HG03442 (cell line): ENCODE measurements around the gene RFX1.
"Not testable (repeated sequence)": the region's sequence is repeated elsewhere in the genome, so short reads cannot be mapped to it uniquely, and the experiment has no call there.

Experiments
- ATAC-seq: cut with Tn5 transposase; IDR thresholded peaks from one replicate; pipeline ENCODE4 v1.9.1; 2021; ENCODE audit warnings: mild to moderate bottlenecking, moderate library complexity; ENCODE audit not compliant: unreplicated experiment

The RFX1 gene

GRCh38 chr19:14027856-14028450 is 21.8 kb upstream of the RFX1 start, which contains the start of gene RLN3:
RLN3 (plus strand) TSS chr19:14028148; CDS start chr19:14028205, 57 bp downstream.
- ATAC-seq = no peak

- ATAC-seq = not testable (repeated sequence)
These were observed 20.6 kb upstream of the RFX1 start for GRCh38 chr19:14026652-14027192.

- no peak for ATAC-seq
These were observed 17.5 kb upstream of the RFX1 start for GRCh38 chr19:14023404-14024235.

GRCh38 chr19:14022469-14022868 is 16.3 kb upstream of the RFX1 start:
- no peak for ATAC-seq

GRCh38 chr19:14021474-14021873 is 15.4 kb upstream of the RFX1 start:
- no peak for ATAC-seq

GRCh38 chr19:14019739-14020138 is 13.6 kb upstream of the RFX1 start:
- ATAC-seq = not testable (repeated sequence)

- no peak for ATAC-seq
These were observed 13.0 kb upstream of the RFX1 start for GRCh38 chr19:14019100-14019499.

- peak; percentile 73 for ATAC-seq
These were observed 9.5 kb upstream of the RFX1 start for GRCh38 chr19:14015524-14016035.

- ATAC-seq = no peak
These were observed 6.3 kb upstream of the RFX1 start for GRCh38 chr19:14012378-14012915.

GRCh38 chr19:14006766-14007562 is 844 bp upstream of the RFX1 start:
- peak; percentile 28 for ATAC-seq

- peak; percentile 31 for ATAC-seq
These were observed 603 bp downstream of the RFX1 start for GRCh38 chr19:14005349-14006084.

GRCh38 chr19:14004619-14005348 is 1.3 kb downstream of the RFX1 start:
- ATAC-seq = no peak

- no peak for ATAC-seq
These were observed 2.7 kb downstream of the RFX1 start for GRCh38 chr19:14003251-14004055.

GRCh38 chr19:14002571-14003250 is 3.4 kb downstream of the RFX1 start:
- no peak for ATAC-seq

GRCh38 chr19:14000691-14001375 is 5.3 kb downstream of the RFX1 start:
- ATAC-seq = no peak

GRCh38 chr19:13999085-13999484 is 7.0 kb downstream of the RFX1 start:
- ATAC-seq = no peak

- no peak for ATAC-seq
These were observed 7.7 kb downstream of the RFX1 start for GRCh38 chr19:13998426-13998825.

- ATAC-seq = no peak
These were observed 8.5 kb downstream of the RFX1 start for GRCh38 chr19:13997631-13997962.
